WTC11 (cell line): ENCODE results near the gene ZNF800. TPM values are rescaled to one million over a fixed set of nuclear protein-coding genes. Genes with fewer than 3 reads are reported as not detected.
"Not testable (repeated sequence)": the region's sequence is repeated elsewhere in the genome, so short reads cannot be mapped to it uniquely, and the experiment has no call there.

ENCODE experiments used
- ATAC-seq: fragments of 200-7000 bp; cut with Tn5 transposase; 2 replicates; pipeline ENCODE4 v1.10.0; 2021; ENCODE audit warnings: mild to moderate bottlenecking, moderate library complexity
- CTCF ChIA-PET: fragments of 300-600 bp; sonication (Branson Sonifier 250); formaldehyde crosslinking; loops from one replicate; lab custom pipeline; 2021; ENCODE audit warnings: antibody characterized with exemption; lab: Charles Lee
- POLR2A ChIA-PET: fragments of 350-600 bp; sonication (Branson Sonifier 250); formaldehyde crosslinking; loops from one replicate; lab custom pipeline; 2021; ENCODE audit warnings: antibody characterized with exemption; lab: Charles Lee
- DNase-seq: peaks from one replicate; pipeline ENCODE4 v3.0.0; 2021; ENCODE audit warnings: low spot score
- H3K27ac Mint-ChIP-seq: 2 replicates; pipeline ENCODE4 v1.8.0; 2021; ENCODE audit warnings: mixed read lengths
- H3K27me3 Mint-ChIP-seq: 2 replicates; pipeline ENCODE4 v1.8.0; 2021; ENCODE audit warnings: low read depth, mild to moderate bottlenecking, moderate library complexity, mixed read lengths
- H3K36me3 Mint-ChIP-seq: 2 replicates; pipeline ENCODE4 v1.8.0; 2021; ENCODE audit warnings: mixed read lengths
- H3K4me1 Mint-ChIP-seq: 2 replicates; pipeline ENCODE4 v1.8.0; 2022; ENCODE audit warnings: mixed read lengths
- H3K4me3 Mint-ChIP-seq: 2 replicates; pipeline ENCODE4 v1.8.0; 2021; ENCODE audit warnings: mild to moderate bottlenecking, moderate library complexity, mixed read lengths
- H3K9me3 Mint-ChIP-seq: 2 replicates; pipeline ENCODE4 v1.8.0; 2021; ENCODE audit warnings: mixed read lengths
- ARID4B ChIP-seq: sonication (generic); formaldehyde crosslinking; IDR thresholded peaks from 2 replicates; pipeline ENCODE4 v1.8.0; 2023; ENCODE audit warnings: missing genetic modification reagents, mild to moderate bottlenecking, borderline replicate concordance
- CBFB ChIP-seq: sonication (generic); formaldehyde crosslinking; IDR thresholded peaks from 2 replicates; pipeline ENCODE4 v1.8.1; 2022; ENCODE audit warnings: mild to moderate bottlenecking, low read depth, missing genetic modification reagents
- E2F1 ChIP-seq: sonication (generic); formaldehyde crosslinking; IDR thresholded peaks from 2 replicates; pipeline ENCODE4 v1.8.0; 2022; ENCODE audit warnings: mild to moderate bottlenecking, missing genetic modification reagents
- E2F5 ChIP-seq: sonication (generic); formaldehyde crosslinking; IDR thresholded peaks from 2 replicates; pipeline ENCODE4 v1.8.1; 2022; ENCODE audit warnings: mild to moderate bottlenecking, moderate library complexity, missing genetic modification reagents
- ELF4 ChIP-seq: sonication (generic); formaldehyde crosslinking; IDR thresholded peaks from 2 replicates; pipeline ENCODE4 v1.8.1; 2022; ENCODE audit warnings: low read depth, mild to moderate bottlenecking, moderate library complexity, missing genetic modification reagents
- ETV6 ChIP-seq: sonication (generic); formaldehyde crosslinking; IDR thresholded peaks from 2 replicates; pipeline ENCODE4 v1.8.1; 2022; ENCODE audit warnings: mild to moderate bottlenecking, missing genetic modification reagents
- FOXP4 ChIP-seq: sonication (generic); formaldehyde crosslinking; IDR thresholded peaks from 2 replicates; pipeline ENCODE4 v1.8.0; 2022; ENCODE audit warnings: mild to moderate bottlenecking, missing genetic modification reagents
- GABPB1 ChIP-seq: sonication (generic); formaldehyde crosslinking; IDR thresholded peaks from 2 replicates; pipeline ENCODE4 v1.8.1; 2023; ENCODE audit warnings: mild to moderate bottlenecking, missing genetic modification reagents
- GTF2I ChIP-seq: fragments of 250-450 bp; sonication (Bioruptor Pico); conservative IDR thresholded peaks from 2 replicates; pipeline ENCODE4 v1.4.0; 2021; ENCODE audit warnings: mild to moderate bottlenecking
- IRF1 ChIP-seq: sonication (generic); formaldehyde crosslinking; IDR thresholded peaks from 2 replicates; pipeline ENCODE4 v1.8.0; 2023; ENCODE audit warnings: missing genetic modification reagents
- JAZF1 ChIP-seq: fragments of 250-450 bp; sonication (Bioruptor Pico); IDR thresholded peaks from 2 replicates; pipeline ENCODE4 v1.9.0; 2021; ENCODE audit warnings: moderate library complexity, mild to moderate bottlenecking, inconsistent platforms
- KAT7 ChIP-seq: sonication (generic); formaldehyde crosslinking; IDR thresholded peaks from 2 replicates; pipeline ENCODE4 v1.8.1; 2023; ENCODE audit warnings: missing genetic modification reagents, mild to moderate bottlenecking, borderline replicate concordance
- MXD4 ChIP-seq: fragments of 250-450 bp; sonication (Bioruptor Pico); IDR thresholded peaks from 2 replicates; pipeline ENCODE4 v1.8.0; 2021; ENCODE audit warnings: mild to moderate bottlenecking, moderate library complexity, borderline replicate concordance
- MYBL2 ChIP-seq: sonication (generic); formaldehyde crosslinking; IDR thresholded peaks from 2 replicates; pipeline ENCODE4 v1.8.1; 2023; ENCODE audit warnings: mild to moderate bottlenecking, moderate library complexity, missing genetic modification reagents
- NFYB ChIP-seq: sonication (generic); formaldehyde crosslinking; conservative IDR thresholded peaks from 2 replicates; pipeline ENCODE4 v1.8.0; 2022; ENCODE audit warnings: low read depth, missing genetic modification reagents
- TEAD4 ChIP-seq: sonication (generic); formaldehyde crosslinking; IDR thresholded peaks from 2 replicates; pipeline ENCODE4 v1.8.0; 2022; ENCODE audit warnings: mild to moderate bottlenecking, missing genetic modification reagents
- ZBTB21 ChIP-seq: sonication (generic); formaldehyde crosslinking; IDR thresholded peaks from 2 replicates; pipeline ENCODE4 v1.8.1; 2023; ENCODE audit warnings: mild to moderate bottlenecking, missing genetic modification reagents, borderline replicate concordance
- ZNF423 ChIP-seq: fragments of 250-450 bp; sonication (Bioruptor Pico); IDR thresholded peaks from 2 replicates; pipeline ENCODE4 v2.1.2; 2022; ENCODE audit warnings: mild to moderate bottlenecking, moderate library complexity
- total RNA-seq: library from RNA; stranded (reverse); gene quantifications from 3 replicates; pipeline ENCODE4 v1.2.3, GENCODE V29; 2021

Gene ZNF800
- total RNA-seq, 1 experiment from 2014 or later = 5.7 TPM

- TF ChIP-seq TEAD4 (CRISPR knock-in tag) (no peak), GABPB1 (no peak), ETV6 (CRISPR knock-in tag) (no peak), MYBL2 (CRISPR knock-in tag) (no peak), IRF1 (CRISPR knock-in tag) (no peak), ELF4 (CRISPR knock-in tag) (no peak), GTF2I (no peak), E2F5 (CRISPR knock-in tag) (no peak)
- TF ChIP-seq, all 79 proteins: peak for 0
- peak; percentile 13; the same call in 1 of the 2 replicates for ATAC-seq
- Mint-ChIP-seq H3K36me3 (no peaks in the 10 kb centered on the region), H3K4me1 (peaks cover 9% of the 10 kb centered on the region), H3K27me3 (peaks cover 72% of the 10 kb centered on the region), H3K4me3 (no peak overlapping the region), H3K9me3 (no peaks in the 10 kb centered on the region), H3K27ac (no peak overlapping the region)
- POLR2A ChIA-PET = no interaction called here
- CTCF ChIA-PET = no interaction called here
- DNase-seq = no peak
These were observed 3.7 kb upstream of the ZNF800 start for GRCh38 chr7:127396184-127396583.

- ATAC-seq, H3K4me3 Mint-ChIP-seq, H3K27ac Mint-ChIP-seq, POLR2A ChIA-PET, H3K36me3 Mint-ChIP-seq, H3K9me3 Mint-ChIP-seq, DNase-seq, CTCF ChIA-PET: not testable (repeated sequence)
- H3K4me1 Mint-ChIP-seq = peaks cover 12% of the 10 kb centered on the region
- peaks cover 78% of the 10 kb centered on the region for H3K27me3 Mint-ChIP-seq
These were observed 2.6 kb upstream of the ZNF800 start for GRCh38 chr7:127395104-127395503.

GRCh38 chr7:127393368-127394058 lies 1.0 kb upstream of the ZNF800 start:
- Mint-ChIP-seq H3K27me3 (peaks cover 69% of the 10 kb centered on the region), H3K9me3 (no peaks in the 10 kb centered on the region), H3K27ac (no peak overlapping the region), H3K36me3 (peaks cover 4% of the 10 kb centered on the region; the same call in 1 of the 2 replicates), H3K4me1 (peaks cover 12% of the 10 kb centered on the region), H3K4me3 (peak overlapping the region; percentile 75)
- peak; percentile 15 for DNase-seq
- no peak for ATAC-seq
- TF ChIP-seq JAZF1 (CRISPR knock-in tag) (no peak), E2F1 (no peak), MXD4 (no peak), ZNF423 (CRISPR knock-in tag) (no peak), NFYB (CRISPR knock-in tag) (no peak), CBFB (CRISPR knock-in tag) (no peak)
- CTCF ChIA-PET = interaction anchor here (1.4 to 2.8 kb wide), 3 partner anchors 46 to 111 kb away, joined by 4 to 13 read pairs (median 10); no protein-coding TSS in a partner anchor
- POLR2A ChIA-PET = no interaction called here

GRCh38 chr7:127392182-127392565 lies 334 bp downstream of the ZNF800 start:
- Mint-ChIP-seq H3K27ac (no peak overlapping the region), H3K4me3 (peak overlapping the region; percentile 83), H3K4me1 (peaks cover 12% of the 10 kb centered on the region), H3K27me3 (peaks cover 59% of the 10 kb centered on the region), H3K9me3 (no peaks in the 10 kb centered on the region), H3K36me3 (peaks cover 4% of the 10 kb centered on the region; the same call in 1 of the 2 replicates)
- ChIA-PET CTCF (interaction anchor here (0.8 to 2.8 kb wide), 5 partner anchors 14 to 113 kb away, joined by 3 to 13 read pairs (median 4); no protein-coding TSS in a partner anchor), POLR2A (interaction anchor here (2.1 kb wide), 1 partner anchor 44 kb away, joined by 6 read pairs; no protein-coding TSS in a partner anchor)
- ATAC-seq (peak; percentile 57), DNase-seq (peak; percentile 61)
- TF ChIP-seq FOXP4 (CRISPR knock-in tag) = 0 out of 2 replicates have a peak, but pooled peaks have one; percentile 9
- TF ChIP-seq E2F5 (CRISPR knock-in tag) = peak; percentile 61; the same call in 1 of the 2 replicates
- 0 out of 2 replicates have a peak, but pooled peaks have one; percentile 20 for TF ChIP-seq ELF4 (CRISPR knock-in tag)
- TF ChIP-seq ARID4B = 0 out of 2 replicates have a peak, but pooled peaks have one; percentile 17
- peak; percentile 30; the same call in 1 of the 2 replicates for TF ChIP-seq KAT7 (CRISPR knock-in tag)
- no peak for TF ChIP-seq ZBTB21 (CRISPR knock-in tag)
